ENCODE data around the gene ITPRIPL2.

Gene ITPRIPL2

DNA sequence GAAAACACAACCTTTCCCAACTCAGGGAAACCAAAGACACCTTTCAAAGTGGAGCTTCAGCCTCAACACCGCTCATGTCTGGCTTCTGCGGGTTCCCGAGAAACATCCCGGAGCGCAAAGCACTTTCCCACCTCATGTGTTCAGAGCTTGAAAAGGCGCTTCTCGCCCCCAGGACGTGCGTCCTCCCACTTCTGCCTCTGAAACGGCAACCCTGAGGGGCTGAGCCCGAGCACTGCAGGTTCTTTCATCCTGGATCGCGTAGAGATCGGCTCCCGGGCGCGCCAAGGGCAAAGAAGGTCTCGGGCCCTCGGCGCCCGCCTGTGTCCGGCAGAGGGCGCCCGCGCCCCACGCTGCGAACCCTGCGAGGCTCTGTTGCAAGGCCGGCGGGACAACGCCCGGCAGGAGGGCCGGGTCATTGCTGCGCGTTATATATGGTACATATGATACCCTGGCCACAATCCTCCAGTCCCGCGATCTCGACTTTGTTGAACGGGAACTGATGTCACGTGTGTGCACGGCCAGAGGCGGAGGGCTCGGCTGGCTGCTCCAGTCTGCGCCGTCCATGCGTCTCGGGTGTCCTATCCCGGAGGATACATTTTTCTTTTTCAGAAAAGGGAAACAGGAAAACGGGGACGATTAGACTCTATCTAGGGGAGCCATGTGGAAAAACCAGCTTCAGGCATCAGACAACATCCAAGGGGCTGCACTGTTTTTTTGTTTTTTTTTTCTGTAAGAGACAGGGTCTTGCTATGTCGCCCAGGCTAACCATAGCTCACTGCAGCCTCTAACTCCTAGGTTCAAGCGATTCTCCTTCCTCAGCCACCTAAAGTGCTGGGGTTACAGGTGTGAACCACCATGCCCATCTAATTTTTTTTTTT is 27.2 kb upstream of the ITPRIPL2 start:
- no peak overlapping the region for H3K27ac Mint-ChIP-seq
- H3K9me3 Mint-ChIP-seq: peaks cover 7% of the 10 kb centered on the region
- peaks cover 3% of the 10 kb centered on the region for H3K4me1 Mint-ChIP-seq (ENCODE audit: low read depth)
- peaks cover 7% of the 10 kb centered on the region for H3K36me3 Mint-ChIP-seq (ENCODE audit: low read depth)
- H3K4me3 Mint-ChIP-seq: peak overlapping the region; percentile 63
- H3K27me3 Mint-ChIP-seq: peaks cover 8% of the 10 kb centered on the region

DNA sequence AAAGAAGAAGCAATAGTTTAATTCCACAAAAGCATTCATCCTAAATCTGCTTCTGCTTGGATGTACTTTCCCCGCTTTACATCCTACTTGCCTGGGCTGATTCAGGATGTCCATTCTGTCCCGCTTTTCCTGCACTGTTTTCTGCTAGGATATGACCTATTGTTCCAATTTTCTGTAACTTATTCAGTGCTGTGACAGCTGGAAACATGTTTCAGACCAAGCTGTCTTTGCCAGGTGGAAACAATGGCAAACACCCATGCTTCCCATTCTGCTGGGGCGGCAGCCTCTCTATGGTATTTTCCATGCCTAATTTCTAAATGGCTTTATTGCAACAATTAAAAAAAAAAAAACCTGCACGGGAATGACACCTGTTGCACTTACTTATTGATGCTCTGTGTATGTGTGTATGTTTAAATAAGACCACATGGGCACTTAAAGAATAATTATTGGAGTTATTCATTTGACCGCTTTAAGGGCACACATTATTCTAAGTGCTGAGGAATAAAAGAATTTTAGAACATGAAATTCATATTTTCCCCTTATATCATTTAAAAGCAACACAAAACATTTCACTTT is 25.3 kb upstream of the ITPRIPL2 start:
- no peak overlapping the region for H3K4me3 Mint-ChIP-seq
- peaks cover 15% of the 10 kb centered on the region for H3K9me3 Mint-ChIP-seq
- H3K36me3 Mint-ChIP-seq (ENCODE audit: low read depth): no peaks in the 10 kb centered on the region
- peaks cover 3% of the 10 kb centered on the region for H3K4me1 Mint-ChIP-seq (ENCODE audit: low read depth)
- peaks cover 8% of the 10 kb centered on the region for H3K27me3 Mint-ChIP-seq
- H3K27ac Mint-ChIP-seq: no peak overlapping the region

- H3K36me3 Mint-ChIP-seq (ENCODE audit: low read depth): no peaks in the 10 kb centered on the region
- H3K9me3 Mint-ChIP-seq: peaks cover 15% of the 10 kb centered on the region
- H3K27me3 Mint-ChIP-seq: peaks cover 11% of the 10 kb centered on the region
- H3K4me3 Mint-ChIP-seq: no peak overlapping the region
- peaks cover 3% of the 10 kb centered on the region for H3K4me1 Mint-ChIP-seq (ENCODE audit: low read depth)
- H3K27ac Mint-ChIP-seq: no peak overlapping the region
Observed at GRCh38 chr16:19089410-19089955, 24.3 kb upstream of the ITPRIPL2 start.

GRCh38 chr16:19090916-19091315 is 22.8 kb upstream of the ITPRIPL2 start:
- H3K4me1 Mint-ChIP-seq (ENCODE audit: low read depth): peaks cover 13% of the 10 kb centered on the region
- H3K36me3 Mint-ChIP-seq (ENCODE audit: low read depth): no peaks in the 10 kb centered on the region
- H3K27me3 Mint-ChIP-seq: peaks cover 12% of the 10 kb centered on the region
- peaks cover 20% of the 10 kb centered on the region for H3K9me3 Mint-ChIP-seq
- H3K27ac Mint-ChIP-seq: no peak overlapping the region
- no peak overlapping the region for H3K4me3 Mint-ChIP-seq

- Mint-ChIP-seq H3K36me3 (ENCODE audit: low read depth) (no peaks in the 10 kb centered on the region), H3K4me3 (no peak overlapping the region), H3K9me3 (peaks cover 24% of the 10 kb centered on the region), H3K27me3 (peaks cover 12% of the 10 kb centered on the region), H3K27ac (no peak overlapping the region), H3K4me1 (ENCODE audit: low read depth) (peaks cover 15% of the 10 kb centered on the region)
Observed at GRCh38 chr16:19092653-19093410, 20.9 kb upstream of the ITPRIPL2 start.

DNA sequence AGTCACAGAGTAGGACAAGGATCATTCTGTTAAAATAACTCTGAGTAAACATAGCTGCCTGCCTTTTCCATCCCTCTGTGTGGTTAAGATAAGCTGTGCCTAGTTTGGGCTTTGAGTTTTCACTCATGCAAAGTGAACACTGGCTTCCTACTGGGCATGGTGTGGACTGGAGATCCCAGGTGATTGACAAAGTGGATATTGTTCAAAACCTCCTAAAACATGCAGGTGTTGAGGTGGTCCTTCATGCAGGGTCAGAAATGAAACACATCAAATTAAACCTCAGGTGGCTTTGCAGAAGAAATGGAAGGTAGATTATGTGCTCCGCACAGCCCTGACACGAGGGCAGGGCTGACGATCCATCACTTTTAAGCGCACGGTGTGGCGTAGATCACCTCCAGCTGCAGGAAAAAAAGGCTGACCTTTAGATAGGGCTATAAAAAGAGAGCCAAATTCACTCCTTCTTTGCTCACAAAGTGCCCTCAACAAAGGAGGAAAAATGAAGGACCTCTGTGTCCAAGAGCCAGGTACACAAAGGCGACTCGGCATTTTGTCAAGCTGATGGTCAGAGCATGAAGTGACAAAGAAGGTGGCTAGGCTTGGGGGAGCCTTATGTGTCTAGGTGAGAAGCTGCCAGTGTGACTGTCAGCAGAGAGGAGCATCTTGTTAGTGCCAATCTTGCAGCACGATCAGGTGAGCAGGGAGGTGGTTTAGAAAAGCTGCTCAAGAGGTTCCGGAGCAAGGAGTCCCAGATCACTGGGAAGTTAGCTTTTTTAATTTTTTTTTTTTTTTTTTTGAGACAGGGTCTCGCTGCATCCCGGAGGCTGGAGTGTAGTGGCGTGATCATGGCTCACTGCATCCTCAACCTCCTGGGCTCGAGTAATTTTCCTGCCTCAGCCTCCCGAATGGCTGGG is 19.9 kb upstream of the ITPRIPL2 start:
- peaks cover 30% of the 10 kb centered on the region for H3K9me3 Mint-ChIP-seq
- no peak overlapping the region for H3K27ac Mint-ChIP-seq
- peaks cover 15% of the 10 kb centered on the region for H3K4me1 Mint-ChIP-seq (ENCODE audit: low read depth)
- peaks cover 18% of the 10 kb centered on the region for H3K27me3 Mint-ChIP-seq
- no peak overlapping the region for H3K4me3 Mint-ChIP-seq
- no peaks in the 10 kb centered on the region for H3K36me3 Mint-ChIP-seq (ENCODE audit: low read depth)

DNA sequence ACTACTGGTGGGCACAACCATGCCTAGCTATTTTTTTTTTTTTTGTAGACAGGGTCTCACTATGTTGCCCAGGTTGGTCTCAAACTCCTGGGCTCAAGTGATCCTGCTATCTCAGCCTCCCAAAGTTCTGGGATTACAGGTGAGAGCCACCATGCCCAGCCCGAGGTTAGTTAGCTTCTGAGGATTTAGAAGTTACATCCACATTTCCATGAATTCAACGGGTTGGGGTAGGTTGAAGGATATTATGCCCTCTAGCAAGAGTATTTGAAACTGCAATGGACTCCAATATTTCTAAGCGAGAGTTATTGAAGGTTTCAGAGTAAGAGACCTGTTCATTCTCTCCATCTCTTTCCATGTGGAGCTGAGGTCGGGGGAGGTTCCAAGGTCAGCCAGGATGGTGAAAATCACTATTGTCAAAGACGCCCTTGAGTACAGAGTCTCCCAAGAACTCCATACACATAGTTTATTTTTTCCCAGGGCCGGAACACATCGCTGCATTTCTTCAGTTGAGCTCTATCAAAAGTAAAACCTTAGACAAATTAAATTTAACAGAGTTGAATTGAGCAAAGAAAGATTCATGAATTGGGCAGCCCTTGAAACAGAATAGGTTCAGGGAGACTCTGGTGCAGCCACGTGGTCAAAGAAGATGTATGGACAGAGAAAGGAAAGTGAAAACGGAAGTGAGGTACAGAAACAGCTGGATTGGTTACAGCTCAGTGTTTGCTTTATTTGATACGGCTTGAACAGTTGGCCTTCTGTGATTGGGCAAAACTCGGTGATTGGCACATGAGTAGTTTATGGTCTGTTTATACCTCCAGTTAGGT is 19.0 kb upstream of the ITPRIPL2 start:
- no peak overlapping the region for H3K4me3 Mint-ChIP-seq
- no peak overlapping the region for H3K27ac Mint-ChIP-seq
- peaks cover 18% of the 10 kb centered on the region for H3K27me3 Mint-ChIP-seq
- peaks cover 15% of the 10 kb centered on the region for H3K4me1 Mint-ChIP-seq (ENCODE audit: low read depth)
- H3K36me3 Mint-ChIP-seq (ENCODE audit: low read depth): no peaks in the 10 kb centered on the region
- H3K9me3 Mint-ChIP-seq: peaks cover 30% of the 10 kb centered on the region

DNA sequence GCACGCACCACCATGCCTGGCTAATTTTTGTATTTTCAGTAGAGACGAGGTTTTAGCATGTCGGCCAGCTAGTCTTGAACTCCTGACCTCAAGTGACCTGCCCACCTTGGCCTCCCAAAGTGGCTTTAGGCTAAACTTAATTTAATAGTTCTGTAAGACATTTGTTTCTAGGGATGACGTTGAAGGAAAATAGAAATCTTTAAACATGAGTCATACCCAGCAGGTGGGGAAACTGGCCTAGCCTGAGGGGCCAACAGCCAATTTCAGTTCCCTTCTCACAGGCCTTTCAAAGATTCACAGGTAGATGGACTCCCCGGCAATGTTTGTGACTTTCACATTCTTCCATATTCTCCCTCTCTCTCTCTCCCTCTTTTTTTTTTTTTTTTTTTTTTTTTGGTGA is 18.1 kb upstream of the ITPRIPL2 start:
- no peak overlapping the region for H3K4me3 Mint-ChIP-seq
- H3K27me3 Mint-ChIP-seq: peaks cover 18% of the 10 kb centered on the region
- no peaks in the 10 kb centered on the region for H3K36me3 Mint-ChIP-seq (ENCODE audit: low read depth)
- peaks cover 29% of the 10 kb centered on the region for H3K9me3 Mint-ChIP-seq
- peaks cover 15% of the 10 kb centered on the region for H3K4me1 Mint-ChIP-seq (ENCODE audit: low read depth)
- no peak overlapping the region for H3K27ac Mint-ChIP-seq

DNA sequence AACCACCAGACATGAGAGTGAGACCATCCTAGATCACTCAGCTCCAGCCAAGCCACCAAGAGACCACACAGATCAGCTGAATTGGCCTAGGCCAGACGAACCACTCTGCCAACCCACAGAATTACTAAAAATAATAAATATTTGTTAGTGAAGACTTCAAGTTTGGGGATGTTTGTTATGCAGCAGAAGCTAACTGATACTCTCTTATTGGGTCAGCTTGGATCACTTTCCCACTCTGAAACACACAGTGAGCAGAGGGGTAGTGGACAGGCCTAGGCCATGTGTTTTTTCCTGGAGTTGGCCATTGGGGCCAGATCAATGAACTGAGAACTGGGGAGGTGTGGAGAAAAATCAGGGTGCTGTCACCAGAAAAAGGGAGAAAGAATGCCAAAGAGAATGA is 15.6 kb upstream of the ITPRIPL2 start:
- H3K9me3 Mint-ChIP-seq: peaks cover 14% of the 10 kb centered on the region
- H3K36me3 Mint-ChIP-seq (ENCODE audit: low read depth): no peaks in the 10 kb centered on the region
- H3K27ac Mint-ChIP-seq: no peak overlapping the region
- no peak overlapping the region for H3K4me3 Mint-ChIP-seq
- H3K27me3 Mint-ChIP-seq: peaks cover 18% of the 10 kb centered on the region
- H3K4me1 Mint-ChIP-seq (ENCODE audit: low read depth): peaks cover 15% of the 10 kb centered on the region

- no peaks in the 10 kb centered on the region for H3K36me3 Mint-ChIP-seq (ENCODE audit: low read depth)
- no peak overlapping the region for H3K4me3 Mint-ChIP-seq
- no peak overlapping the region for H3K27ac Mint-ChIP-seq
- H3K27me3 Mint-ChIP-seq: peaks cover 14% of the 10 kb centered on the region
- H3K9me3 Mint-ChIP-seq: peaks cover 6% of the 10 kb centered on the region
- H3K4me1 Mint-ChIP-seq (ENCODE audit: low read depth): no peaks in the 10 kb centered on the region
Observed at GRCh38 chr16:19102187-19102872, 11.4 kb upstream of the ITPRIPL2 start.

DNA sequence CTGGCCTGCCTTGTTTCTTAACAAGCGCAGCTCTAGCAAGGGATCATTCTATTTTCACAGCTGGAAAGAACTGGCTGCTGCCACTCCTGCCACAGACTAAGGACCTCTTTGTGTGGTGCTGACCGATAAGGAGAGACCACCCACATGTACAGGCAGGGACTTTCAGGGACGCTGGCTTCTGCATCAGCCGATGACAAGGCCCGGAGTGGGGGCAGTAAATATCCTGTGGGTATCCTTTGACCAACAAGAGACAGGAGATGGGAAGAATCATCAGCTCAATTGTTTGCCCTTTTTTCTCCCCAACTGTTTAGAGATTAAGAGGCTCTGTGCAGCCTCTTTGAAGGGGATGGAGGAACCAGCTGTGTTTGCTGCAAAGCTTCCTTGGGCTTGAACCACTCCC is 9.2 kb upstream of the ITPRIPL2 start:
- peaks cover 8% of the 10 kb centered on the region for H3K27me3 Mint-ChIP-seq
- H3K36me3 Mint-ChIP-seq (ENCODE audit: low read depth): no peaks in the 10 kb centered on the region
- no peak overlapping the region for H3K27ac Mint-ChIP-seq
- peaks cover 16% of the 10 kb centered on the region for H3K4me1 Mint-ChIP-seq (ENCODE audit: low read depth)
- no peak overlapping the region for H3K4me3 Mint-ChIP-seq
- H3K9me3 Mint-ChIP-seq: no peaks in the 10 kb centered on the region

DNA sequence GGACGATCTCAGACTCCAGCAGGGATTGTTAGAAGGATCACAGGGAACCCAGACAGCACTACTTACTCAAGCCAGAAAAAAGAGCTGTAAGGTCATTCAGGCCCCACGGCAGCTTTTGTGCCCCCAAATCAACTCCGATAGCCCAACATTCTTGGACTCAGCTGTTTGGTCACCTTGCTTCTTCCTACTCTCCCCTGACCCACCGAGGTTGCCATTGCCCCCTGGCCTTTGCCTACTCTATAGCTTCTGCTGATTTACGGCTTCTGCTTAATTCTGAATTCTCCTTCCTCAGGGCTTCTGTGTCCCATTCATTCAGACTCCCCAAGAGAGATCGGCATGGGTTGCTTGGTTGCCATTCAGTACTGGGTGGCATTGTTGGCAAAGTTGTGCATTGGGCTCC is 8.6 kb upstream of the ITPRIPL2 start:
- peaks cover 16% of the 10 kb centered on the region for H3K4me1 Mint-ChIP-seq (ENCODE audit: low read depth)
- no peak overlapping the region for H3K4me3 Mint-ChIP-seq
- H3K27ac Mint-ChIP-seq: no peak overlapping the region
- H3K27me3 Mint-ChIP-seq: peaks cover 8% of the 10 kb centered on the region
- H3K9me3 Mint-ChIP-seq: no peaks in the 10 kb centered on the region
- no peaks in the 10 kb centered on the region for H3K36me3 Mint-ChIP-seq (ENCODE audit: low read depth)
